ENCODE results near the gene MUS81. TPM values are rescaled to one million over a fixed set of nuclear protein-coding genes. Genes with fewer than 3 reads are reported as not detected.

MUS81 gene
- total RNA-seq, 2 donors from 2014 or later, result 23.4 to 26.3 TPM

- DNase-seq (ENCODE audit: low spot score), result no peak
- Histone ChIP-seq H3K36me3 (peaks cover 77% of the 10 kb centered on the region), H3K4me1 (peaks cover 0 to 38% of the 10 kb centered on the region in 2 donors), H3K27ac (no peak overlapping the region), H3K9me3 (no peaks in the 10 kb centered on the region), H3K4me3 (no peak overlapping the region), H3K27me3 (no peaks in the 10 kb centered on the region)
- no peak for TF ChIP-seq CTCF (IDR thresholded peaks at IDR 0.05)
Observed at GRCh38 chr11:65865550-65866172, 5.4 kb downstream of the MUS81 start.

- DNase-seq (ENCODE audit: low spot score), result no peak
- no peaks in the 10 kb centered on the region for H3K27me3 ChIP-seq
- peaks cover 75% of the 10 kb centered on the region for H3K36me3 ChIP-seq
- H3K9me3 ChIP-seq, result no peaks in the 10 kb centered on the region
- H3K27ac ChIP-seq, result no peak overlapping the region
- H3K4me1 ChIP-seq, result peaks cover 0 to 40% of the 10 kb centered on the region in 2 donors
- H3K4me3 ChIP-seq, result no peak overlapping the region
- no peak for TF ChIP-seq CTCF (IDR thresholded peaks at IDR 0.05)
Observed at GRCh38 chr11:65866509-65867283, 6.5 kb downstream of the MUS81 start.

- Histone ChIP-seq H3K4me1 (peaks cover 0 to 36% of the 10 kb centered on the region in 2 donors), H3K36me3 (peaks cover 67% of the 10 kb centered on the region), H3K4me3 (no peak overlapping the region), H3K27me3 (no peaks in the 10 kb centered on the region), H3K9me3 (no peaks in the 10 kb centered on the region), H3K27ac (no peak overlapping the region)
- no peak for DNase-seq (ENCODE audit: low spot score)
- TF ChIP-seq CTCF (IDR thresholded peaks at IDR 0.05), result no peak
Observed at GRCh38 chr11:65867284-65868071, 7.2 kb downstream of the MUS81 start.

- peaks cover 0 to 34% of the 10 kb centered on the region in 2 donors for H3K4me1 ChIP-seq
- no peaks in the 10 kb centered on the region for H3K27me3 ChIP-seq
- peaks cover 60% of the 10 kb centered on the region for H3K36me3 ChIP-seq
- H3K9me3 ChIP-seq, result no peaks in the 10 kb centered on the region
- no peak overlapping the region for H3K27ac ChIP-seq
- DNase-seq (ENCODE audit: low spot score), result no peak
- H3K4me3 ChIP-seq, result no peak overlapping the region
- no peak for TF ChIP-seq CTCF (IDR thresholded peaks at IDR 0.05)
Observed at GRCh38 chr11:65868076-65868667, 7.9 kb downstream of the MUS81 start.

GRCh38 chr11:65868907-65869306, 8.7 kb downstream of the MUS81 start:
- H3K27ac ChIP-seq, result no peak overlapping the region
- no peaks in the 10 kb centered on the region for H3K9me3 ChIP-seq
- no peak overlapping the region for H3K4me3 ChIP-seq
- H3K27me3 ChIP-seq, result no peaks in the 10 kb centered on the region
- DNase-seq (ENCODE audit: low spot score), result no peak
- no peak for TF ChIP-seq CTCF (IDR thresholded peaks at IDR 0.05)
- H3K36me3 ChIP-seq, result peaks cover 53% of the 10 kb centered on the region
- H3K4me1 ChIP-seq, result peaks cover 0 to 35% of the 10 kb centered on the region in 2 donors
